IMR-90 (cell line): ENCODE data around the gene PERM1.

Experiments used
- CEBPB ChIP-seq: IDR thresholded peaks from 2 replicates; pipeline ENCODE4 v1.6.1; 2012; ENCODE audit warnings: low read depth, low read length, improper control_type of control experiment
- CTCF ChIP-seq: conservative IDR thresholded peaks from 2 replicates; pipeline ENCODE4 v1.5.1; 2012; ENCODE audit warnings: mild to moderate bottlenecking, low read depth, low read length, improper control_type of control experiment
- ELK1 ChIP-seq: fragments of 150-350 bp; IDR thresholded peaks from 2 replicates; pipeline ENCODE4 v1.6.1; 2016; ENCODE audit warnings: low read depth, mild to moderate bottlenecking, low read length, moderate library complexity, borderline replicate concordance
- FOS ChIP-seq: fragments of 150-350 bp; IDR thresholded peaks from 2 replicates; pipeline ENCODE4 v1.6.1; 2016; ENCODE audit warnings: low read depth, low read length
- MAFK ChIP-seq: IDR thresholded peaks from 2 replicates; pipeline ENCODE4 v1.6.1; 2012; ENCODE audit warnings: low read depth, low read length, improper control_type of control experiment
- MXI1 ChIP-seq: IDR thresholded peaks from 2 replicates; pipeline ENCODE4 v1.6.1; 2012; ENCODE audit warnings: low read depth, mild to moderate bottlenecking, low read length, moderate library complexity, borderline replicate concordance
- POLR2A ChIP-seq: IDR thresholded peaks from 2 replicates; pipeline ENCODE4 v1.6.1; 2012; ENCODE audit warnings: mild to moderate bottlenecking, low read depth, low read length
- RCOR1 ChIP-seq: IDR thresholded peaks from 2 replicates; pipeline ENCODE4 v1.6.1; 2012; ENCODE audit warnings: mild to moderate bottlenecking, low read length, improper control_type of control experiment; ENCODE audit not compliant: insufficient replicate concordance
- RFX5 ChIP-seq: IDR thresholded peaks from 2 replicates; pipeline ENCODE4 v1.8.0; 2012; ENCODE audit warnings: low read depth, mild to moderate bottlenecking, low read length, moderate library complexity
- SMC3 ChIP-seq: fragments of 150-350 bp; IDR thresholded peaks from 2 replicates; pipeline ENCODE4 v1.6.1; 2016; ENCODE audit warnings: low read depth, mild to moderate bottlenecking, antibody characterized with exemption, low read length, moderate library complexity
- TF ChIP-seq, protein P1 (sequence below): fragments of 150-350 bp; IDR thresholded peaks from 2 replicates; pipeline ENCODE4 v1.6.1; 2017; ENCODE audit warnings: mild to moderate bottlenecking, antibody characterized with exemption, low read length, low read depth

- TF ChIP-seq CTCF (no peak), FOS (no peak), MXI1 (no peak), POLR2A (no peak), MAFK (no peak), RFX5 (no peak), SMC3 (no peak), CEBPB (no peak), RCOR1 (no peak), ELK1 (no peak)
- TF ChIP-seq, protein P1, sequence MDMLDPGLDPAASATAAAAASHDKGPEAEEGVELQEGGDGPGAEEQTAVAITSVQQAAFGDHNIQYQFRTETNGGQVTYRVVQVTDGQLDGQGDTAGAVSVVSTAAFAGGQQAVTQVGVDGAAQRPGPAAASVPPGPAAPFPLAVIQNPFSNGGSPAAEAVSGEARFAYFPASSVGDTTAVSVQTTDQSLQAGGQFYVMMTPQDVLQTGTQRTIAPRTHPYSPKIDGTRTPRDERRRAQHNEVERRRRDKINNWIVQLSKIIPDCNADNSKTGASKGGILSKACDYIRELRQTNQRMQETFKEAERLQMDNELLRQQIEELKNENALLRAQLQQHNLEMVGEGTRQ, result no peak
Observed at GRCh38 chr1:981491-981954, 370 bp downstream of the PERM1 start.
